Neuronal stem cell (in vitro differentiated cells): ENCODE measurements around the gene ZNF536.
"Not testable (repeated sequence)": the region's sequence is repeated elsewhere in the genome, so short reads cannot be mapped to it uniquely, and the experiment has no call there.

Experiments
- DNase-seq: peaks from one replicate; pipeline ENCODE4 v3.0.0-alpha.2; 2013; ENCODE audit warnings: low spot score
- H2AFZ ChIP-seq: one replicate; pipeline ENCODE4 v1.6.1; 2013; ENCODE audit warnings: mild to moderate bottlenecking, low read length, inconsistent platforms
- H2AK5ac ChIP-seq: 2 replicates; pipeline ENCODE4 v1.6.1; 2013; ENCODE audit warnings: low read depth, mild to moderate bottlenecking, inconsistent platforms, low read length, moderate library complexity, mixed read lengths
- H2BK120ac ChIP-seq: 2 replicates; pipeline ENCODE4 v1.6.1; 2013; ENCODE audit warnings: low read depth, mild to moderate bottlenecking, inconsistent platforms, low read length, moderate library complexity, mixed read lengths
- H2BK12ac ChIP-seq: one replicate; pipeline ENCODE4 v1.6.1; 2013; ENCODE audit warnings: low read length, inconsistent platforms
- H2BK15ac ChIP-seq: 2 replicates; pipeline ENCODE4 v1.6.1; 2013; ENCODE audit warnings: mild to moderate bottlenecking, low read length, inconsistent platforms, mixed read lengths
- H2BK5ac ChIP-seq: one replicate; pipeline ENCODE4 v1.6.1; 2013; ENCODE audit warnings: inconsistent platforms, mild to moderate bottlenecking, low read length, moderate library complexity
- H3K14ac ChIP-seq: one replicate; pipeline ENCODE4 v1.6.1; 2013; ENCODE audit warnings: low read length, inconsistent platforms
- H3K18ac ChIP-seq: 2 replicates; pipeline ENCODE4 v1.6.1; 2013; ENCODE audit warnings: low read length, inconsistent platforms
- H3K23ac ChIP-seq: 2 replicates; pipeline ENCODE4 v1.6.1; 2013; ENCODE audit warnings: low read depth, mild to moderate bottlenecking, mixed read lengths, low read length, inconsistent platforms; ENCODE audit not compliant: poor library complexity
- H3K27ac ChIP-seq: replicated peaks from 3 replicates; pipeline ENCODE4 v1.5.1; 2013; ENCODE audit warnings: low read length, inconsistent platforms
- H3K27me3 ChIP-seq, 3 experiments: 2 replicates each; pipeline ENCODE4 v1.6.1; 2013; ENCODE audit warnings: low read length in 3 of 3, mild to moderate bottlenecking in 2 of 3, inconsistent platforms in 1 of 3, low read depth in 1 of 3, mixed read lengths in 1 of 3, moderate library complexity in 1 of 3; ENCODE audit not compliant: control insufficient read depth in 3 of 3, insufficient read depth in 3 of 3
- H3K36me3 ChIP-seq, 2 donors: replicated peaks in 1 of 2; 2 replicates each; pipeline ENCODE4 v1.6.1; 2013; ENCODE audit warnings: low read length in 2 of 2; ENCODE audit not compliant: control insufficient read depth in 2 of 2, insufficient read depth in 2 of 2
- H3K4ac ChIP-seq: 2 replicates; pipeline ENCODE4 v1.6.1; 2013; ENCODE audit warnings: inconsistent platforms, mild to moderate bottlenecking, low read length, moderate library complexity
- H3K4me1 ChIP-seq, 2 donors: 1 replicate in 1 of 2; 2 replicates in 1 of 2; pipeline ENCODE4 v1.6.1; 2013; ENCODE audit warnings: low read length in 2 of 2, low read depth in 1 of 2; ENCODE audit not compliant: control insufficient read depth in 2 of 2, insufficient read depth in 1 of 2
- H3K4me2 ChIP-seq: one replicate; pipeline ENCODE4 v1.6.1; 2013; ENCODE audit warnings: mild to moderate bottlenecking, low read length, inconsistent platforms; ENCODE audit not compliant: insufficient read depth, poor library complexity, severe bottlenecking
- H3K4me3 ChIP-seq, 2 donors: 2 replicates each; pipeline ENCODE4 v1.5.1; 2013; ENCODE audit warnings: low read length in 2 of 2, mild to moderate bottlenecking in 2 of 2, inconsistent platforms in 1 of 2, moderate library complexity in 1 of 2
- H3K79me1 ChIP-seq: one replicate; pipeline ENCODE4 v1.6.1; 2013; ENCODE audit warnings: low read depth, mild to moderate bottlenecking, inconsistent platforms, low read length, moderate library complexity
- H3K9ac ChIP-seq: one replicate; pipeline ENCODE4 v1.6.1; 2013; ENCODE audit warnings: mild to moderate bottlenecking, low read depth, low read length, inconsistent platforms; ENCODE audit not compliant: poor library complexity
- H3K9me3 ChIP-seq, 2 donors: replicated peaks in 1 of 2; 2 replicates each; pipeline versions ENCODE3 to v1.6.1; 2013; ENCODE audit warnings: low read length in 2 of 2, mild to moderate bottlenecking in 2 of 2, inconsistent platforms in 1 of 2, low read depth in 1 of 2, mixed read lengths in 1 of 2, moderate library complexity in 1 of 2; ENCODE audit not compliant: control insufficient read depth in 2 of 2, insufficient read depth in 1 of 2
- H4K8ac ChIP-seq: one replicate; pipeline ENCODE4 v1.6.1; 2013; ENCODE audit warnings: low read depth, mild to moderate bottlenecking, inconsistent platforms, low read length, moderate library complexity
- H4K91ac ChIP-seq: one replicate; pipeline ENCODE4 v1.6.1; 2013; ENCODE audit warnings: low read length, low read depth, mild to moderate bottlenecking, inconsistent platforms; ENCODE audit not compliant: poor library complexity
- WGBS, 2 donors: extraction: QIAGEN DNeasy Blood & Tissue Kit; methylation state at CpG; one replicate each; pipeline ENCODE4 v1.1.7; 2013; ENCODE audit warnings: missing lambda C conversion rate in 2 of 2, mixed read lengths in 1 of 2; ENCODE audit not compliant: insufficient read length in 2 of 2, insufficient replicate concordance in 1 of 2; ENCODE audit errors: extremely low coverage in 2 of 2; 5-methylcytosine and 5-hydroxymethylcytosine counted together

ZNF536 gene

GRCh38 chr19:30344446-30345425 is 27.4 kb upstream of the ZNF536 start:
- Histone ChIP-seq H3K4me1 (peaks cover 1 to 5% of the 10 kb centered on the region in 2 donors), H3K9me3 (no peaks in the 10 kb centered on the region), H4K91ac (no peak overlapping the region), H3K4ac (no peak overlapping the region), H2AK5ac (no peak overlapping the region), H3K27ac (no peak overlapping the region), H2BK120ac (no peak overlapping the region), H3K4me2 (no peak overlapping the region), H3K23ac (no peak overlapping the region), H3K27me3 (no peaks in the 10 kb centered on the region), H3K9ac (no peak overlapping the region), H3K79me1 (no peaks in the 10 kb centered on the region), H3K4me3 (no peak overlapping the region), H2BK15ac (no peak overlapping the region), H2BK12ac (no peak overlapping the region), H3K18ac (no peak overlapping the region), H3K36me3 (no peaks in the 10 kb centered on the region), H3K14ac (no peak overlapping the region), H4K8ac (no peak overlapping the region), H2AFZ (no peak overlapping the region), H2BK5ac (no peak overlapping the region)
- WGBS, 2 donors = no CpG with 5 or more reads among the region's 14 CpGs
- no peak for DNase-seq

- Histone ChIP-seq H3K9me3 (no peaks in the 10 kb centered on the region), H2AFZ (no peak overlapping the region), H3K27ac (no peak overlapping the region), H3K23ac (no peak overlapping the region), H3K14ac (no peak overlapping the region), H3K36me3 (no peaks in the 10 kb centered on the region), H2BK120ac (no peak overlapping the region), H2BK5ac (no peak overlapping the region), H3K18ac (no peak overlapping the region), H2BK12ac (no peak overlapping the region), H3K4ac (no peak overlapping the region), H2BK15ac (no peak overlapping the region), H3K4me1 (peaks cover 1 to 6% of the 10 kb centered on the region in 2 donors), H3K27me3 (no peaks in the 10 kb centered on the region), H2AK5ac (no peak overlapping the region), H3K4me3 (no peak overlapping the region), H3K9ac (no peak overlapping the region), H3K4me2 (no peak overlapping the region), H4K8ac (no peak overlapping the region), H4K91ac (no peak overlapping the region), H3K79me1 (no peaks in the 10 kb centered on the region)
- DNase-seq = no peak
- WGBS, 2 donors = no CpG with 5 or more reads among the region's 8 CpGs
Observed at GRCh38 chr19:30345686-30346085, 26.5 kb upstream of the ZNF536 start.

GRCh38 chr19:30346468-30346867 is 25.7 kb upstream of the ZNF536 start:
- H3K23ac ChIP-seq, H3K9ac ChIP-seq, H3K18ac ChIP-seq, H3K36me3 ChIP-seq, H2BK15ac ChIP-seq, H3K9me3 ChIP-seq, H3K4ac ChIP-seq, H2AFZ ChIP-seq, H2BK120ac ChIP-seq, H3K27me3 ChIP-seq, H4K8ac ChIP-seq, H3K14ac ChIP-seq, H3K4me3 ChIP-seq, DNase-seq, H3K27ac ChIP-seq, H3K79me1 ChIP-seq, H3K4me1 ChIP-seq, H3K4me2 ChIP-seq, H2BK5ac ChIP-seq, H2BK12ac ChIP-seq, H2AK5ac ChIP-seq, H4K91ac ChIP-seq: not testable (repeated sequence)
- no CpG with 5 or more reads among the region's 1 CpG for WGBS, 2 donors

- no peak overlapping the region for H3K23ac ChIP-seq
- no peak overlapping the region for H3K14ac ChIP-seq
- no peak overlapping the region for H3K9ac ChIP-seq
- no peak overlapping the region for H3K4ac ChIP-seq
- no peak overlapping the region for H2BK120ac ChIP-seq
- WGBS, 2 donors = no CpG with 5 or more reads among the region's 7 CpGs
- no peak overlapping the region for H4K91ac ChIP-seq
- H2AFZ ChIP-seq = no peak overlapping the region
- no peak overlapping the region for H2BK5ac ChIP-seq
- no peak overlapping the region for H4K8ac ChIP-seq
- no peak overlapping the region for H2BK15ac ChIP-seq
- DNase-seq = no peak
- no peaks in the 10 kb centered on the region for H3K27me3 ChIP-seq
- no peak overlapping the region for H3K4me2 ChIP-seq
- H2BK12ac ChIP-seq = no peak overlapping the region
- H3K27ac ChIP-seq = no peak overlapping the region
- H3K36me3 ChIP-seq = no peaks in the 10 kb centered on the region
- no peaks in the 10 kb centered on the region for H3K9me3 ChIP-seq
- peaks cover 1 to 7% of the 10 kb centered on the region in 2 donors for H3K4me1 ChIP-seq
- H3K79me1 ChIP-seq = no peaks in the 10 kb centered on the region
- no peak overlapping the region for H3K4me3 ChIP-seq
- H3K18ac ChIP-seq = no peak overlapping the region
- no peak overlapping the region for H2AK5ac ChIP-seq
Observed at GRCh38 chr19:30349131-30349730, 23.0 kb upstream of the ZNF536 start.
